ENCODE data around the gene TNFRSF18.

DNA sequence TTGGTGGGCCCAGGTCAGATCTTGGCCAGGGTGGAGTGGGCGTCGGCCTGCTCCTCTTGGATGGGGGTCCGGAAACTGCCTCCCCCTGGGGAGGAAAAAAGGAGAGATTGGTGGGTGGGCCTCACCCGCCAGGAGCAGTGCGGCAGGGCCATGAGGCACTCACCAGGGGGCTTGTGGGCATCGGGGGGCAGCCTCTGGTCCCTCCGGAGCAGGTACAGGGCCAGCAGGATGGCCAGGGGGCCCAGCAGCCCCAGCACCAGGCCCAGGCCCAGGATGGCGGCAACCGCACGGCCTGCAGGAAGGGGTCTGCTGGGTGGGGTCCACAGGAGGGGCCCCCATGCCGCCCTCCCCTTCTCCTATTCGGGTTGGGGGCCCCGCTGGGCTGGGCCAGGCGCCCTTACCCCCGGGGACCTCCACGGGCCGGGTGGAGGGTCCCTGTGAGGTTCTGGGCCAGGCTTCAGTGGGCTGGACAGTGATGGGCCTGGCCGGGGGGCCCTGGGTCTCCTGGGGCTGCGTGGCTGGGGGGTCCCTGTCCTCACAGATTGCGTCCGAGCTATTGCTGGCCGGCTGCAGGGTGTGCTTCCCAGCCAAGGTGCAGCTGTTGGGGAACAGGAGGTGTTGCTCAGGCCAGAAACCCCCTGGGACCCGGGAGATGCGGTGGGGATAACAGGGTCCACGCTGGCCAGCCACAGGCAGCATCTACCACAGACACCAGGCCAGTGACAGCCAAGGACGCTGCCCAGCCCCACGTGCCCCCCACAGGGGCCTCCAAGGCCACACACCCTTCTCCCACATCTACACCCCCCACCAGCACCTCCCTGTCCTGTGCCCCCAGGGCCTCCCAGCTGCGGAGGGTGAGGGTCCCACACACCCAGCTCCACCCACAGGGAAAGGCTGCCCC lies 5.4 kb upstream of the TNFRSF18 start:
- TF ChIP-seq, protein P1, sequence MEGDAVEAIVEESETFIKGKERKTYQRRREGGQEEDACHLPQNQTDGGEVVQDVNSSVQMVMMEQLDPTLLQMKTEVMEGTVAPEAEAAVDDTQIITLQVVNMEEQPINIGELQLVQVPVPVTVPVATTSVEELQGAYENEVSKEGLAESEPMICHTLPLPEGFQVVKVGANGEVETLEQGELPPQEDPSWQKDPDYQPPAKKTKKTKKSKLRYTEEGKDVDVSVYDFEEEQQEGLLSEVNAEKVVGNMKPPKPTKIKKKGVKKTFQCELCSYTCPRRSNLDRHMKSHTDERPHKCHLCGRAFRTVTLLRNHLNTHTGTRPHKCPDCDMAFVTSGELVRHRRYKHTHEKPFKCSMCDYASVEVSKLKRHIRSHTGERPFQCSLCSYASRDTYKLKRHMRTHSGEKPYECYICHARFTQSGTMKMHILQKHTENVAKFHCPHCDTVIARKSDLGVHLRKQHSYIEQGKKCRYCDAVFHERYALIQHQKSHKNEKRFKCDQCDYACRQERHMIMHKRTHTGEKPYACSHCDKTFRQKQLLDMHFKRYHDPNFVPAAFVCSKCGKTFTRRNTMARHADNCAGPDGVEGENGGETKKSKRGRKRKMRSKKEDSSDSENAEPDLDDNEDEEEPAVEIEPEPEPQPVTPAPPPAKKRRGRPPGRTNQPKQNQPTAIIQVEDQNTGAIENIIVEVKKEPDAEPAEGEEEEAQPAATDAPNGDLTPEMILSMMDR (IDR thresholded peaks at IDR 0.05; ENCODE audit: poor library complexity): no peak
- no peak for TF ChIP-seq EZH2 (IDR thresholded peaks at IDR 0.05; ENCODE audit: borderline replicate concordance)
- no peak for TF ChIP-seq EZH2phosphoT487 (IDR thresholded peaks at IDR 0.05; ENCODE audit: low read depth, severe bottlenecking, unreplicated experiment)

All from hepatocyte (in vitro differentiated cells).